HepG2 (cell line): ENCODE results near the gene NEAT1. TPM values are rescaled to one million over a fixed set of nuclear protein-coding genes. Genes with fewer than 3 reads are reported as not detected.

Source experiments
- ATAC-seq: fragments of 200-7000 bp; cut with Tn5 transposase; 3 replicates; pipeline ENCODE4 v1.9.1; 2020; ENCODE audit warnings: mild to moderate bottlenecking, moderate library complexity
- BruUV-seq: library from RNA; stranded (reverse); fragments of 400-500 nt; replicated peaks from 2 replicates; lab custom pipeline; 2021; lab: Mats Ljungman, UMichigan
- CTCF ChIA-PET: fragments of 300-600 bp; formaldehyde crosslinking; extraction: SDS; loops from one replicate; lab custom pipeline; 2021; ENCODE audit warnings: low total read pairs, inconsistent platforms, low intra/inter-chr PET ratio; lab: Yijun Ruan, JAX
- POLR2A ChIA-PET: fragments of 350-600 bp; sonication (Branson Sonifier 250); formaldehyde crosslinking; loops from one replicate; lab custom pipeline; 2020; ENCODE audit warnings: antibody characterized with exemption, inconsistent platforms; lab: Yijun Ruan, JAX
- DNase-seq: peaks from one replicate; pipeline ENCODE4 v3.0.0-alpha.2; 2015; ENCODE audit warnings: low spot score
- FAIRE-seq: peaks from 3 replicates; lab custom pipeline; 2011; peaks lifted over from hg19 to GRCh38; lab: Jason Lieb, UNC
- H2AFZ ChIP-seq: one replicate; pipeline ENCODE4 v1.6.1; 2011; ENCODE audit warnings: low read length, inconsistent platforms
- H3K27ac ChIP-seq: fragments of 300-600 bp; 3 replicates; pipeline ENCODE4 v1.8.0; 2011; ENCODE audit warnings: mixed run types, mild to moderate bottlenecking, mixed read lengths, low read length, inconsistent platforms; ENCODE audit not compliant: insufficient read depth; ENCODE audit errors: extremely low read length
- H3K27me3 ChIP-seq, 2 experiments: fragments of 200-600 bp in 1 of 2; 2 replicates in 1 of 2; 3 replicates in 1 of 2; pipeline versions ENCODE4 v1.6.0 to v1.8.0; 2011; ENCODE audit warnings: low read length in 2 of 2, mild to moderate bottlenecking in 2 of 2, moderate library complexity in 2 of 2, inconsistent platforms in 1 of 2; ENCODE audit not compliant: insufficient read depth in 2 of 2, control insufficient read depth in 1 of 2
- H3K36me3 ChIP-seq, 2 experiments: fragments of 200-600 bp in 1 of 2; replicated peaks in 1 of 2; 2 replicates in 1 of 2; 3 replicates in 1 of 2; pipeline versions ENCODE4 v1.5.1 to v1.8.0; 2011; ENCODE audit warnings: low read length in 2 of 2, inconsistent platforms in 1 of 2; ENCODE audit not compliant: insufficient read depth in 2 of 2, control insufficient read depth in 1 of 2
- H3K4me1 ChIP-seq: 2 replicates; pipeline ENCODE4 v1.5.1; 2012; ENCODE audit warnings: low read length, inconsistent platforms; ENCODE audit not compliant: insufficient read depth
- H3K4me2 ChIP-seq: 2 replicates; pipeline ENCODE4 v1.6.0; 2011; ENCODE audit warnings: low read depth, low read length, inconsistent platforms
- H3K4me3 ChIP-seq, 3 experiments: fragments of 200-600 bp in 1 of 3; sonication (generic), shearing (Covaris generic) in 1 of 3; replicated peaks in 1 of 3; 2 replicates each; pipeline ENCODE4 v1.5.1; 2011 to 2016; ENCODE audit warnings: low read length in 3 of 3, inconsistent platforms in 2 of 3, low read depth in 2 of 3, mild to moderate bottlenecking in 2 of 3, control low read depth in 1 of 3, mixed read lengths in 1 of 3; ENCODE audit not compliant: insufficient read depth in 1 of 3
- H3K79me2 ChIP-seq: one replicate; pipeline ENCODE4 v1.6.1; 2011; ENCODE audit warnings: low read length, inconsistent platforms; ENCODE audit not compliant: insufficient read depth
- H3K9ac ChIP-seq: 2 replicates; pipeline ENCODE4 v1.6.0; 2011; ENCODE audit warnings: mild to moderate bottlenecking, low read depth, low read length, inconsistent platforms; ENCODE audit not compliant: insufficient read depth
- H3K9me3 ChIP-seq: 2 replicates; pipeline ENCODE4 v1.5.1; 2012; ENCODE audit warnings: mild to moderate bottlenecking, low read length
- H4K20me1 ChIP-seq: 2 replicates; pipeline ENCODE4 v1.6.0; 2011; ENCODE audit warnings: inconsistent platforms, mild to moderate bottlenecking, low read length, moderate library complexity; ENCODE audit not compliant: insufficient read depth
- ARHGAP35 ChIP-seq: sonication (generic); formaldehyde crosslinking; IDR thresholded peaks from 2 replicates; pipeline ENCODE4 v1.9.0; 2022; ENCODE audit warnings: mild to moderate bottlenecking, inconsistent platforms, moderate library complexity, missing genetic modification reagents, borderline replicate concordance
- BATF2 ChIP-seq: sonication (generic); formaldehyde crosslinking; IDR thresholded peaks from 2 replicates; pipeline ENCODE4 v1.8.0; 2022; ENCODE audit warnings: mild to moderate bottlenecking, missing genetic modification reagents, moderate library complexity
- FOSL1 ChIP-seq: sonication (generic); formaldehyde crosslinking; IDR thresholded peaks from 2 replicates; pipeline ENCODE4 v1.9.0; 2021; ENCODE audit warnings: missing genetic modification reagents, borderline replicate concordance
- GATAD2A ChIP-seq: IDR thresholded peaks from 2 replicates; pipeline ENCODE4 v1.6.1; 2016
- HDAC1 ChIP-seq: sonication (generic); formaldehyde crosslinking; IDR thresholded peaks from 2 replicates; pipeline ENCODE4 v1.5.1; 2020; ENCODE audit warnings: mild to moderate bottlenecking, missing genetic modification reagents
- HIVEP1 ChIP-seq: sonication (generic); formaldehyde crosslinking; IDR thresholded peaks from 2 replicates; pipeline ENCODE4 v1.4.0; 2020; ENCODE audit warnings: mild to moderate bottlenecking, missing genetic modification reagents
- HOXA5 ChIP-seq: sonication (generic); formaldehyde crosslinking; IDR thresholded peaks from 2 replicates; pipeline ENCODE4 v1.4.0; 2020; ENCODE audit warnings: missing genetic modification reagents
- IRF9 ChIP-seq: sonication (generic); formaldehyde crosslinking; IDR thresholded peaks from 2 replicates; pipeline ENCODE4 v1.8.0; 2022; ENCODE audit warnings: missing genetic modification reagents, mild to moderate bottlenecking, borderline replicate concordance
- MXD3 ChIP-seq: IDR thresholded peaks from 2 replicates; pipeline ENCODE4 v1.6.1; 2016; ENCODE audit warnings: mild to moderate bottlenecking, missing biosample characterization, missing genetic modification reagents
- RXRB ChIP-seq: IDR thresholded peaks from 2 replicates; pipeline ENCODE4 v1.6.1; 2016; ENCODE audit warnings: borderline replicate concordance, missing genetic modification reagents, missing compliant biosample characterization
- YEATS4 ChIP-seq: sonication (generic); formaldehyde crosslinking; IDR thresholded peaks from 2 replicates; pipeline ENCODE4 v1.4.0; 2020; ENCODE audit warnings: missing genetic modification reagents, borderline replicate concordance
- ZKSCAN8 ChIP-seq: IDR thresholded peaks from 2 replicates; pipeline ENCODE4 v1.6.1; 2016; ENCODE audit warnings: borderline replicate concordance, missing genetic modification reagents, missing compliant biosample characterization
- ZNF589 ChIP-seq: sonication (generic); formaldehyde crosslinking; conservative IDR thresholded peaks from 2 replicates; pipeline ENCODE4 v1.8.0; 2022; ENCODE audit warnings: mild to moderate bottlenecking, moderate library complexity, missing genetic modification reagents
- ZNF816 ChIP-seq: sonication (generic); formaldehyde crosslinking; IDR thresholded peaks from 2 replicates; pipeline ENCODE4 v1.8.0; 2022; ENCODE audit warnings: missing genetic modification reagents, mild to moderate bottlenecking, borderline replicate concordance
- WGBS: methylation state at CpG from one replicate; pipeline ENCODE4 v1.1.6; 2017; ENCODE audit warnings: low lambda C conversion rate; 5-methylcytosine and 5-hydroxymethylcytosine counted together
- in situ Hi-C: cut with HindIII; loops from 2 replicates; pipeline ENCODE4 v1.10.0; 2017; ENCODE audit warnings: low pct_unique_long_range_greater_than_20kb; ENCODE audit not compliant: extremely low pct_ligation_motif_present
- intact Hi-C: fragments of 100-400 bp; cut with micrococcal nuclease; formaldehyde crosslinking; loops from one replicate; pipeline ENCODE4 v1.10.0; 2022; ENCODE audit not compliant: unreplicated experiment
- polyA plus RNA-seq, 8 experiments: library from polyadenylated mRNA; depleted of rRNA in 3 of 8; stranded (reverse) in 7 of 8; unstranded in 1 of 8; fragments of >200 nt; fragmentation: Illumina TruSeq in 4 of 8; extraction: Trizol in 4 of 8; gene quantifications; 2 replicates each; pipeline versions ENCODE4 v1.2.1 to v1.2.3, GENCODE V29; 2011 to 2016; ENCODE audit warnings: low read depth in 4 of 8, missing spikeins in 1 of 8, mixed read lengths in 1 of 8; ENCODE audit not compliant: insufficient read depth in 1 of 8
- total RNA-seq, 5 experiments: library from RNA; depleted of rRNA; stranded (reverse); fragments of >200 nt; fragmentation: Illumina TruSeq; extraction: Trizol; gene quantifications; 2 replicates each; pipeline ENCODE4 v1.2.3, GENCODE V29; 2016; ENCODE audit warnings: low read depth in 1 of 5
- TF ChIP-seq, protein P1 (sequence below): sonication (generic); formaldehyde crosslinking; IDR thresholded peaks from 2 replicates; pipeline ENCODE4 v1.8.1; 2023; ENCODE audit warnings: mild to moderate bottlenecking, missing genetic modification reagents
- TF ChIP-seq, protein P2 (sequence below): IDR thresholded peaks from 2 replicates; pipeline ENCODE4 v1.6.1; 2016; ENCODE audit warnings: mild to moderate bottlenecking

NEAT1 gene
- total and polyA plus RNA-seq, 2 of the 13 experiments (the other 11 are each of a cell fraction or from before 2014, with no cell fraction given): 20.5 to 41.2 TPM

GRCh38 chr11:65429724-65430405 lies 7.3 kb downstream of the NEAT1 start:
- no peak overlapping the region for H2AFZ ChIP-seq
- H3K4me2 ChIP-seq: peak overlapping the region; percentile 95
- peaks cover 81% of the 10 kb centered on the region for H3K4me1 ChIP-seq
- H3K27ac ChIP-seq: peak overlapping the region; percentile 41
- DNase-seq: no peak
- peaks cover 100% of the 10 kb centered on the region for H4K20me1 ChIP-seq
- intact Hi-C loops: no loop called here
- FAIRE-seq: peak; percentile 42
- H3K36me3 ChIP-seq: peaks cover 5 to 10% of the 10 kb centered on the region in 2 experiments; a peak in 4 of 5 replicates
- H3K4me3 ChIP-seq: peak overlapping the region in 1 of 3 experiments; percentile 42; a peak in 2 of 6 replicates
- H3K9ac ChIP-seq: no peak overlapping the region
- peaks cover 82% of the 10 kb centered on the region for H3K79me2 ChIP-seq
- in situ Hi-C loops: no loop called here
- ChIA-PET POLR2A (interaction anchor here (0.9 to 17.8 kb wide), 5 partner anchors 12 to 73 kb away, joined by 3 to 952 read pairs (median 4); partner anchors contain the start of gene MALAT1), CTCF (interaction anchor here (1.6 kb wide), 1 partner anchor 14 kb away, joined by 6 read pairs; no protein-coding TSS in a partner anchor)
- WGBS: 43% methylated on average over 8 of the region's 9 CpGs
- peak; percentile 16 for ATAC-seq
- no peaks in the 10 kb centered on the region; a peak in 1 of 5 replicates for H3K27me3 ChIP-seq
- no peaks in the 10 kb centered on the region for H3K9me3 ChIP-seq
- BruUV-seq: no TSS peak
- TF ChIP-seq ZKSCAN8 (CRISPR knock-in tag) (no peak), RXRB (CRISPR knock-in tag) (no peak), GATAD2A (CRISPR knock-in tag) (0 out of 2 replicates have a peak, but pooled peaks have one; percentile 7), MXD3 (CRISPR knock-in tag) (no peak), HOXA5 (CRISPR knock-in tag) (no peak), ZNF589 (CRISPR knock-in tag) (no peak), YEATS4 (no peak), ZNF816 (CRISPR knock-in tag) (no peak), IRF9 (CRISPR knock-in tag) (no peak), HIVEP1 (CRISPR knock-in tag) (no peak), BATF2 (CRISPR knock-in tag) (no peak), ARHGAP35 (CRISPR knock-in tag) (no peak), HDAC1 (CRISPR knock-in tag) (0 out of 2 replicates have a peak, but pooled peaks have one; percentile 15), FOSL1 (CRISPR knock-in tag) (no peak)
- TF ChIP-seq, protein P1, sequence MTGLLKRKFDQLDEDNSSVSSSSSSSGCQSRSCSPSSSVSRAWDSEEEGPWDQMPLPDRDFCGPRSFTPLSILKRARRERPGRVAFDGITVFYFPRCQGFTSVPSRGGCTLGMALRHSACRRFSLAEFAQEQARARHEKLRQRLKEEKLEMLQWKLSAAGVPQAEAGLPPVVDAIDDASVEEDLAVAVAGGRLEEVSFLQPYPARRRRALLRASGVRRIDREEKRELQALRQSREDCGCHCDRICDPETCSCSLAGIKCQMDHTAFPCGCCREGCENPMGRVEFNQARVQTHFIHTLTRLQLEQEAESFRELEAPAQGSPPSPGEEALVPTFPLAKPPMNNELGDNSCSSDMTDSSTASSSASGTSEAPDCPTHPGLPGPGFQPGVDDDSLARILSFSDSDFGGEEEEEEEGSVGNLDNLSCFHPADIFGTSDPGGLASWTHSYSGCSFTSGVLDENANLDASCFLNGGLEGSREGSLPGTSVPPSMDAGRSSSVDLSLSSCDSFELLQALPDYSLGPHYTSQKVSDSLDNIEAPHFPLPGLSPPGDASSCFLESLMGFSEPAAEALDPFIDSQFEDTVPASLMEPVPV (CRISPR knock-in tag): no peak
- TF ChIP-seq, protein P2, sequence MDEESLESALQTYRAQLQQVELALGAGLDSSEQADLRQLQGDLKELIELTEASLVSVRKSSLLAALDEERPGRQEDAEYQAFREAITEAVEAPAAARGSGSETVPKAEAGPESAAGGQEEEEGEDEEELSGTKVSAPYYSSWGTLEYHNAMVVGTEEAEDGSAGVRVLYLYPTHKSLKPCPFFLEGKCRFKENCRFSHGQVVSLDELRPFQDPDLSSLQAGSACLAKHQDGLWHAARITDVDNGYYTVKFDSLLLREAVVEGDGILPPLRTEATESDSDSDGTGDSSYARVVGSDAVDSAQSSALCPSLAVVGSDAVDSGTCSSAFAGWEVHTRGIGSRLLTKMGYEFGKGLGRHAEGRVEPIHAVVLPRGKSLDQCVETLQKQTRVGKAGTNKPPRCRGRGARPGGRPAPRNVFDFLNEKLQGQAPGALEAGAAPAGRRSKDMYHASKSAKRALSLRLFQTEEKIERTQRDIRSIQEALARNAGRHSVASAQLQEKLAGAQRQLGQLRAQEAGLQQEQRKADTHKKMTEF: no peak
